K562 (cell line): ENCODE results near the gene WBP1. TPM values are rescaled to one million over a fixed set of nuclear protein-coding genes. Genes with fewer than 3 reads are reported as not detected.

Source experiments
- ATAC-seq: fragments of 200-7000 bp; cut with Tn5 transposase; 3 replicates; pipeline ENCODE4 v1.9.1; 2020; ENCODE audit warnings: moderate library complexity
- BruUV-seq: library from RNA; stranded (reverse); fragments of 400-500 nt; replicated peaks from 2 replicates; lab custom pipeline; 2021; lab: Mats Ljungman, UMichigan
- CTCF ChIA-PET: fragments of 300-600 bp; formaldehyde crosslinking; extraction: SDS; loops from one replicate; lab custom pipeline; 2021; ENCODE audit warnings: low intra/inter-chr PET ratio; lab: Yijun Ruan, JAX
- POLR2A ChIA-PET: fragments of 300-600, 350-650 bp; sonication (Branson Sonifier 250); formaldehyde crosslinking; extraction: SDS; loops from one replicate; lab custom pipeline; 2021; ENCODE audit warnings: antibody characterized with exemption, inconsistent platforms; lab: Yijun Ruan, JAX
- DNase-seq, 4 experiments: peaks; one replicate each; pipeline versions ENCODE4 v3.0.0 to v3.0.0-alpha.2; 2011 to 2018; ENCODE audit warnings: low spot score in 3 of 4, mixed read lengths in 3 of 4; ENCODE audit errors: extremely low read depth in 1 of 4
- FAIRE-seq: peaks from 2 replicates; lab custom pipeline; 2011; peaks lifted over from hg19 to GRCh38; lab: Jason Lieb, UNC
- H2AFZ ChIP-seq: 2 replicates; pipeline ENCODE4 v1.6.0; 2011; ENCODE audit warnings: low read depth, low read length, control low read depth, inconsistent platforms
- H3K27ac ChIP-seq: fragments of 200-600 bp; 3 replicates; pipeline ENCODE4 v1.8.0; 2011; ENCODE audit warnings: low read depth, mild to moderate bottlenecking, control low read depth, inconsistent platforms, low read length, moderate library complexity, mixed read lengths; ENCODE audit errors: extremely low read depth
- H3K27me3 ChIP-seq, 2 experiments: fragments of 300-600 bp in 1 of 2; 2 replicates in 1 of 2; 3 replicates in 1 of 2; pipeline versions ENCODE4 v1.6.0 to v1.8.0; 2011; ENCODE audit warnings: inconsistent platforms in 2 of 2, low read length in 2 of 2, mild to moderate bottlenecking in 1 of 2, mixed read lengths in 1 of 2, moderate library complexity in 1 of 2; ENCODE audit not compliant: control insufficient read depth in 2 of 2, insufficient read depth in 2 of 2
- H3K36me3 ChIP-seq: fragments of 300-600 bp; 3 replicates; pipeline ENCODE4 v1.8.0; 2011; ENCODE audit warnings: mild to moderate bottlenecking, low read length, inconsistent platforms; ENCODE audit not compliant: control insufficient read depth, insufficient read depth
- H3K4me1 ChIP-seq, 2 experiments: fragments of 200-600 bp in 1 of 2; replicated peaks in 1 of 2; 2 replicates in 1 of 2; 3 replicates in 1 of 2; pipeline versions ENCODE4 v1.5.1 to v1.8.0; 2011; ENCODE audit warnings: inconsistent platforms in 2 of 2, low read length in 2 of 2, mild to moderate bottlenecking in 1 of 2, mixed read lengths in 1 of 2, moderate library complexity in 1 of 2; ENCODE audit not compliant: control insufficient read depth in 2 of 2, insufficient read depth in 2 of 2
- H3K4me2 ChIP-seq: 2 replicates; pipeline ENCODE4 v1.6.1; 2011; ENCODE audit warnings: low read length, control low read depth, inconsistent platforms, mixed read lengths; ENCODE audit not compliant: insufficient read depth
- H3K4me3 ChIP-seq: fragments of 200-600 bp; sonication (generic), shearing (Covaris generic); 2 replicates; pipeline ENCODE4 v1.5.1; 2016; ENCODE audit warnings: control low read depth, inconsistent platforms
- H3K79me2 ChIP-seq: fragments of 200-600 bp; 3 replicates; pipeline ENCODE4 v1.8.0; 2011; ENCODE audit warnings: low read length, inconsistent platforms; ENCODE audit not compliant: control insufficient read depth, insufficient read depth
- H3K9ac ChIP-seq, 2 experiments: 2 replicates each; pipeline versions ENCODE4 v1.6.0 to v1.6.1; 2011; ENCODE audit warnings: low read depth in 2 of 2, low read length in 2 of 2, control low read depth in 1 of 2, inconsistent platforms in 1 of 2, mild to moderate bottlenecking in 1 of 2, mixed read lengths in 1 of 2; ENCODE audit not compliant: insufficient read depth in 1 of 2
- H3K9me1 ChIP-seq: one replicate; pipeline ENCODE4 v1.6.0; 2011; ENCODE audit warnings: inconsistent platforms, mild to moderate bottlenecking, low read length, moderate library complexity; ENCODE audit not compliant: control insufficient read depth, insufficient read depth
- H3K9me3 ChIP-seq: replicated peaks from 2 replicates; pipeline ENCODE4 v1.5.1; 2011; ENCODE audit warnings: low read depth, low read length, inconsistent platforms; ENCODE audit not compliant: control insufficient read depth, insufficient read depth
- H4K20me1 ChIP-seq: replicated peaks from 2 replicates; pipeline ENCODE4 v1.6.1; 2011; ENCODE audit warnings: low read length, inconsistent platforms, mixed read lengths; ENCODE audit not compliant: control insufficient read depth, insufficient read depth
- BMI1 ChIP-seq: fragments of 150-350 bp; IDR thresholded peaks from 2 replicates; pipeline ENCODE4 v1.6.1; 2014; ENCODE audit warnings: low read length
- SIN3B ChIP-seq: fragments of 450-650 bp; IDR thresholded peaks from 2 replicates; pipeline ENCODE4 v1.6.1; 2017; ENCODE audit warnings: low read depth, mild to moderate bottlenecking, moderate library complexity
- STAG1 ChIP-seq: sonication (generic); formaldehyde crosslinking; IDR thresholded peaks from 2 replicates; pipeline ENCODE4 v1.5.0; 2020; ENCODE audit warnings: missing genetic modification reagents, borderline replicate concordance
- WGBS: fragments of 100-300 bp; shearing (Covaris generic); methylation state at CpG from one replicate; pipeline ENCODE4 v1.1.6; 2016; ENCODE audit warnings: low coverage, mixed read lengths; ENCODE audit not compliant: insufficient coverage; ENCODE audit errors: missing lambda C conversion rate; 5-methylcytosine and 5-hydroxymethylcytosine counted together
- in situ Hi-C: fragments of 300-500 bp; cut with MboI; formaldehyde crosslinking; loops from 4 replicates; pipeline ENCODE4 v1.15.0; 2018; ENCODE audit warnings: inconsistent platforms, mixed read lengths
- intact Hi-C: fragments of 100-400 bp; cut with micrococcal nuclease; formaldehyde crosslinking; loops from 2 replicates; pipeline ENCODE4 v1.14.2; 2022
- polyA plus RNA-seq, 8 experiments: library from polyadenylated mRNA; depleted of rRNA in 4 of 8; stranded (reverse) in 5 of 8; unstranded in 3 of 8; fragments of >200 nt; fragmentation: Nextera tagmentation in 2 of 8; fragmentation: Illumina TruSeq in 1 of 8; extraction: Ambion mirVana in 2 of 8; extraction: Trizol in 1 of 8; gene quantifications; 2 replicates each; pipeline versions ENCODE4 v1.2.1 to v1.2.3, GENCODE V29; 2011 to 2014; ENCODE audit warnings: inconsistent platforms in 1 of 8, missing spikeins in 1 of 8
- total RNA-seq, 7 experiments: library from RNA; depleted of rRNA in 6 of 7; stranded (reverse); fragments of >200 nt in 6 of 7; fragmentation: Illumina TruSeq in 2 of 7; extraction: Trizol in 2 of 7; gene quantifications; 2 replicates each; pipeline versions ENCODE4 v1.2.1 to v1.2.3, GENCODE V29; 2011 to 2021; ENCODE audit warnings: low replicate concordance in 1 of 7
- TF ChIP-seq, protein P1 (sequence below): fragments of 450-650 bp; IDR thresholded peaks from one replicate; pipeline ENCODE4 v1.6.1; 2018; ENCODE audit warnings: mild to moderate bottlenecking, moderate library complexity; ENCODE audit not compliant: partially characterized antibody

WBP1 gene
- total and polyA plus RNA-seq, 9 of the 15 experiments (the other 6 are each of a cell fraction or from before 2014, with no cell fraction given) = 1.9 to 27.7 (median 14.2) TPM

DNA sequence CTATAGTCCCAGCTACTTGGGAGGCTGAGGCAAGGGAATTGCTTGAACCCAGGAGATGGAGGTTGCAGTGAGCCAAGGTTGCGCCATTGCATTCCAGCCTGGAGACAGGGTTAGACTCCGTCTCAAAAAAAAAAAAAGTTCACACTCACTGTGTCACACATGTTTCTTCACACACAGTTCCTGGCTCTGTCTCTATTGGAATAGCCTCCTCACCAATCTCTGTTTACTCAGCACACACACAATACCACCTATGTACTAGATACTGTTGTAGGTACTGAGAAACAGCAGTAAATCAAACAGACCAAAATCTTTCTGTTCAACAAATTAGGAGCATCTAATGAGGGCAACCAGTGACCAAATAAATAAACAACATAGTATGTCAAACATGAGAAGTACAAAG lies 27.9 kb downstream of the WBP1 start:
- H4K20me1 ChIP-seq = no peaks in the 10 kb centered on the region; the same call in 1 of the 2 replicates
- H3K79me2 ChIP-seq = peaks cover 25% of the 10 kb centered on the region
- H3K9me1 ChIP-seq = no peaks in the 10 kb centered on the region
- peaks cover 8 to 23% of the 10 kb centered on the region in 2 experiments; a peak in 4 of 5 replicates for H3K4me1 ChIP-seq
- no peaks in the 10 kb centered on the region for H3K27me3 ChIP-seq
- H3K4me3 ChIP-seq = no peak overlapping the region
- TF ChIP-seq STAG1 (CRISPR knock-in tag) (no peak), SIN3B (no peak), BMI1 (no peak)
- TF ChIP-seq, protein P1, sequence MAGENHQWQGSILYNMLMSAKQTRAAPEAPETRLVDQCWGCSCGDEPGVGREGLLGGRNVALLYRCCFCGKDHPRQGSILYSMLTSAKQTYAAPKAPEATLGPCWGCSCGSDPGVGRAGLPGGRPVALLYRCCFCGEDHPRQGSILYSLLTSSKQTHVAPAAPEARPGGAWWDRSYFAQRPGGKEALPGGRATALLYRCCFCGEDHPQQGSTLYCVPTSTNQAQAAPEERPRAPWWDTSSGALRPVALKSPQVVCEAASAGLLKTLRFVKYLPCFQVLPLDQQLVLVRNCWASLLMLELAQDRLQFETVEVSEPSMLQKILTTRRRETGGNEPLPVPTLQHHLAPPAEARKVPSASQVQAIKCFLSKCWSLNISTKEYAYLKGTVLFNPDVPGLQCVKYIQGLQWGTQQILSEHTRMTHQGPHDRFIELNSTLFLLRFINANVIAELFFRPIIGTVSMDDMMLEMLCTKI = no peak
- FAIRE-seq (no peak), DNase-seq (no peak), ATAC-seq (no peak)
- intact Hi-C loops (no loop called here), in situ Hi-C loops (loop anchor here (5.0 kb wide), 1 partner anchor 86 kb away; no protein-coding TSS in a partner anchor)
- ChIA-PET CTCF (no interaction called here), POLR2A (no interaction called here)
- H3K27ac ChIP-seq = no peak overlapping the region
- H3K4me2 ChIP-seq = no peak overlapping the region
- 93% methylated on average over 2 of the region's 2 CpGs for WGBS
- no peak overlapping the region for H3K9ac ChIP-seq
- H3K9me3 ChIP-seq = no peaks in the 10 kb centered on the region
- BruUV-seq = no TSS peak
- H2AFZ ChIP-seq = no peak overlapping the region
- peaks cover 31% of the 10 kb centered on the region; the same call in 2 of the 3 replicates for H3K36me3 ChIP-seq
